Peyer's patch (tissue), 4 donors: ENCODE data around the gene PFKP.

Experiments
- POLR2A ChIP-seq, 2 donors: fragments of 450-650 bp; IDR thresholded peaks; one replicate each; pipeline ENCODE4 v1.5.1; 2017; ENCODE audit warnings: antibody characterized with exemption in 2 of 2, mild to moderate bottlenecking in 2 of 2, moderate library complexity in 2 of 2
- TF ChIP-seq, protein P1 (sequence below), 6 experiments: fragments of 450-650 bp in 4 of 6; fragments of 200-600 bp in 2 of 6; sonication (generic) in 1 of 6; IDR thresholded peaks; one replicate each; pipeline ENCODE4 v1.5.1; 2017 to 2019; ENCODE audit warnings: antibody characterized with exemption in 6 of 6, mild to moderate bottlenecking in 3 of 6, moderate library complexity in 1 of 6

- TF ChIP-seq, protein P1, sequence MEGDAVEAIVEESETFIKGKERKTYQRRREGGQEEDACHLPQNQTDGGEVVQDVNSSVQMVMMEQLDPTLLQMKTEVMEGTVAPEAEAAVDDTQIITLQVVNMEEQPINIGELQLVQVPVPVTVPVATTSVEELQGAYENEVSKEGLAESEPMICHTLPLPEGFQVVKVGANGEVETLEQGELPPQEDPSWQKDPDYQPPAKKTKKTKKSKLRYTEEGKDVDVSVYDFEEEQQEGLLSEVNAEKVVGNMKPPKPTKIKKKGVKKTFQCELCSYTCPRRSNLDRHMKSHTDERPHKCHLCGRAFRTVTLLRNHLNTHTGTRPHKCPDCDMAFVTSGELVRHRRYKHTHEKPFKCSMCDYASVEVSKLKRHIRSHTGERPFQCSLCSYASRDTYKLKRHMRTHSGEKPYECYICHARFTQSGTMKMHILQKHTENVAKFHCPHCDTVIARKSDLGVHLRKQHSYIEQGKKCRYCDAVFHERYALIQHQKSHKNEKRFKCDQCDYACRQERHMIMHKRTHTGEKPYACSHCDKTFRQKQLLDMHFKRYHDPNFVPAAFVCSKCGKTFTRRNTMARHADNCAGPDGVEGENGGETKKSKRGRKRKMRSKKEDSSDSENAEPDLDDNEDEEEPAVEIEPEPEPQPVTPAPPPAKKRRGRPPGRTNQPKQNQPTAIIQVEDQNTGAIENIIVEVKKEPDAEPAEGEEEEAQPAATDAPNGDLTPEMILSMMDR (IDR thresholded peaks at IDR 0.05) = no peak
- TF ChIP-seq POLR2A (IDR thresholded peaks at IDR 0.05) = no peak
These were observed 37.0 kb downstream of the PFKP start for GRCh38 chr10:3104251-3104918.
